ENCODE data around the gene WWOX.

- no peak for TF ChIP-seq CTCF (IDR thresholded peaks at IDR 0.05 in 8 of 11, conservative IDR thresholded peaks at IDR 0.05 in 3 of 11)
- no peak for TF ChIP-seq POLR2A (IDR thresholded peaks at IDR 0.05)
- peak in 1 of 3 donors; percentile 35 for TF ChIP-seq POLR2AphosphoS5 (IDR thresholded peaks at IDR 0.05)
These were observed 406.3 kb downstream of the WWOX start for GRCh38 chr16:78505544-78506366.
